ENCODE results near the gene HIPK4. TPM values are rescaled to one million over a fixed set of nuclear protein-coding genes. Genes with fewer than 3 reads are reported as not detected.

HIPK4 gene
- total RNA-seq, 1 experiment from 2014 or later = 0.74 TPM

DNA sequence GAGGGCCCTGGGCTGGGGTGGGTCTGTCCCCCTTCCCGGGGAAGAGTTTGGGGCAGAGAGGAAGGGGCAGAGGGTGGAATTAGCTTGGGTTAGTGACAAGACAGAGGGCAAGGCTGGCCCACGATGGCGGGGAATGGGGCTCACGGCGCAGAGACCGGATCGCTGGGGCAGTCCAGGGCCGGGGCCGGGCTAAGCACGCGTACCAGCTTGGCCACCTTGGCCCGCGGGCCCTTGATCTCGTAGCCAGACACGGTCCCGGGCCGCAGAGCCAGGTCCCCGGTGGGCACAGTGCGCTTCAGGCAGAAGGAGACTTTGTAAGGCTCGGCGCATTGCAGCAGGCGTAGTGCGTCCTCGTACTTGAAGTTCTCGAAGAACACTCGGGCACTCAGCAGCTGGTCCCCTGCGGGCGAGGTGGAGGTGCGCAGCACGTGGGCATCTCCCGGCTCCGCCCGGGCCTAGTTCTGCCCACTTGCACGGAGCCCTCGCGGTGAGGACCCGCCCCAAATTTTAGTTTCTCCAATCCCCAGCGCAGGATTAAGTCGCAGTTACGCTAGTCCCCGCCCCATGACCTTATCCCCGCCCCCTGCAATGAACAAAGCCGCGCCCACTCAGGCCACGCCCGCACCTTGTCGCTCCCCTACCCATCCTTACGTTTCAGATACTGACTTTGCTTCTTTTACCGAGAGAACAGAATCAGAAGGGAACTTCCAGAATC, 8.6 kb upstream of the HIPK4 start:
- CTCF ChIA-PET = no interaction called here
- no peak overlapping the region for H2AFZ ChIP-seq (ENCODE audit: low read depth, low read length, poor library complexity, severe bottlenecking)
- H3K4me2 ChIP-seq (ENCODE audit: low read length) = no peak overlapping the region

More for the DNA sequence above, 8.6 kb upstream of the HIPK4 start:
- H3K27me3 ChIP-seq (ENCODE audit: insufficient read depth, low read length) = no peaks in the 10 kb centered on the region
- no TSS peak for BruUV-seq (replicated peaks)
- no peak overlapping the region for H3K4me3 ChIP-seq (replicated peaks in 1 of 2; ENCODE audit: low read depth in 1 of 2, low read length in 2 of 2)
- H3K4me1 ChIP-seq (ENCODE audit: control insufficient read depth in 1 of 2, insufficient read depth in 2 of 2, low read length in 2 of 2) = peaks cover 5 to 26% of the 10 kb centered on the region in 2 experiments; a peak in 3 of 4 replicates
- ChIA-PET RAD21 (ENCODE audit: low non-redundant PET in 1 of 2, low total read pairs in 2 of 2, uncharacterized antibody in 2 of 2, unreplicated experiment in 2 of 2) (no interaction called here), POLR2A (no interaction called here)
- ATAC-seq = peak; percentile 23
- no peaks in the 10 kb centered on the region for H3K9me3 ChIP-seq (ENCODE audit: control insufficient read depth in 1 of 2, insufficient read depth in 1 of 2, low read depth in 1 of 2, low read length in 2 of 2)
- H3K79me2 ChIP-seq (ENCODE audit: insufficient read depth, low read length) = no peaks in the 10 kb centered on the region
- H4K20me1 ChIP-seq (ENCODE audit: insufficient read depth) = no peaks in the 10 kb centered on the region
- no peak overlapping the region for H3K9ac ChIP-seq (ENCODE audit: low read length)
- H3K36me3 ChIP-seq (ENCODE audit: control insufficient read depth in 1 of 2, insufficient read depth in 2 of 2, low read length in 2 of 2) = no peaks in the 10 kb centered on the region
- no peak for TF ChIP-seq EZH2 (IDR thresholded peaks at IDR 0.05)
- TF ChIP-seq, protein P1, sequence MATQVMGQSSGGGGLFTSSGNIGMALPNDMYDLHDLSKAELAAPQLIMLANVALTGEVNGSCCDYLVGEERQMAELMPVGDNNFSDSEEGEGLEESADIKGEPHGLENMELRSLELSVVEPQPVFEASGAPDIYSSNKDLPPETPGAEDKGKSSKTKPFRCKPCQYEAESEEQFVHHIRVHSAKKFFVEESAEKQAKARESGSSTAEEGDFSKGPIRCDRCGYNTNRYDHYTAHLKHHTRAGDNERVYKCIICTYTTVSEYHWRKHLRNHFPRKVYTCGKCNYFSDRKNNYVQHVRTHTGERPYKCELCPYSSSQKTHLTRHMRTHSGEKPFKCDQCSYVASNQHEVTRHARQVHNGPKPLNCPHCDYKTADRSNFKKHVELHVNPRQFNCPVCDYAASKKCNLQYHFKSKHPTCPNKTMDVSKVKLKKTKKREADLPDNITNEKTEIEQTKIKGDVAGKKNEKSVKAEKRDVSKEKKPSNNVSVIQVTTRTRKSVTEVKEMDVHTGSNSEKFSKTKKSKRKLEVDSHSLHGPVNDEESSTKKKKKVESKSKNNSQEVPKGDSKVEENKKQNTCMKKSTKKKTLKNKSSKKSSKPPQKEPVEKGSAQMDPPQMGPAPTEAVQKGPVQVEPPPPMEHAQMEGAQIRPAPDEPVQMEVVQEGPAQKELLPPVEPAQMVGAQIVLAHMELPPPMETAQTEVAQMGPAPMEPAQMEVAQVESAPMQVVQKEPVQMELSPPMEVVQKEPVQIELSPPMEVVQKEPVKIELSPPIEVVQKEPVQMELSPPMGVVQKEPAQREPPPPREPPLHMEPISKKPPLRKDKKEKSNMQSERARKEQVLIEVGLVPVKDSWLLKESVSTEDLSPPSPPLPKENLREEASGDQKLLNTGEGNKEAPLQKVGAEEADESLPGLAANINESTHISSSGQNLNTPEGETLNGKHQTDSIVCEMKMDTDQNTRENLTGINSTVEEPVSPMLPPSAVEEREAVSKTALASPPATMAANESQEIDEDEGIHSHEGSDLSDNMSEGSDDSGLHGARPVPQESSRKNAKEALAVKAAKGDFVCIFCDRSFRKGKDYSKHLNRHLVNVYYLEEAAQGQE (IDR thresholded peaks at IDR 0.05; ENCODE audit: low read depth) = no peak
- no peak for TF ChIP-seq RAD21 (IDR thresholded peaks at IDR 0.05; ENCODE audit: low read depth)
- no peak for TF ChIP-seq SRF (IDR thresholded peaks at IDR 0.05; ENCODE audit: low read depth)
- TF ChIP-seq, protein P2, sequence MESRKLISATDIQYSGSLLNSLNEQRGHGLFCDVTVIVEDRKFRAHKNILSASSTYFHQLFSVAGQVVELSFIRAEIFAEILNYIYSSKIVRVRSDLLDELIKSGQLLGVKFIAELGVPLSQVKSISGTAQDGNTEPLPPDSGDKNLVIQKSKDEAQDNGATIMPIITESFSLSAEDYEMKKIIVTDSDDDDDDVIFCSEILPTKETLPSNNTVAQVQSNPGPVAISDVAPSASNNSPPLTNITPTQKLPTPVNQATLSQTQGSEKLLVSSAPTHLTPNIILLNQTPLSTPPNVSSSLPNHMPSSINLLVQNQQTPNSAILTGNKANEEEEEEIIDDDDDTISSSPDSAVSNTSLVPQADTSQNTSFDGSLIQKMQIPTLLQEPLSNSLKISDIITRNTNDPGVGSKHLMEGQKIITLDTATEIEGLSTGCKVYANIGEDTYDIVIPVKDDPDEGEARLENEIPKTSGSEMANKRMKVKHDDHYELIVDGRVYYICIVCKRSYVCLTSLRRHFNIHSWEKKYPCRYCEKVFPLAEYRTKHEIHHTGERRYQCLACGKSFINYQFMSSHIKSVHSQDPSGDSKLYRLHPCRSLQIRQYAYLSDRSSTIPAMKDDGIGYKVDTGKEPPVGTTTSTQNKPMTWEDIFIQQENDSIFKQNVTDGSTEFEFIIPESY (IDR thresholded peaks at IDR 0.05; ENCODE audit: extremely low read depth, insufficient replicate concordance, low read length) = no peak
- no peak for TF ChIP-seq ZNF274 (IDR thresholded peaks at IDR 0.05; ENCODE audit: low read depth, low read length)
- no peak for TF ChIP-seq SP1 (IDR thresholded peaks at IDR 0.05; ENCODE audit: low read depth)
- no peak for TF ChIP-seq JUND (IDR thresholded peaks at IDR 0.05)
- TF ChIP-seq EZH2phosphoT487 (IDR thresholded peaks at IDR 0.05; ENCODE audit: borderline replicate concordance) = no peak
- no peak for TF ChIP-seq POLR2A (IDR thresholded peaks at IDR 0.05; ENCODE audit: borderline replicate concordance, extremely low read depth, insufficient read depth, insufficient read length)
- no peak for TF ChIP-seq POLR2AphosphoS5 (IDR thresholded peaks at IDR 0.05; ENCODE audit: low read depth, low read length)
- TF ChIP-seq TCF7L2 (IDR thresholded peaks at IDR 0.05; ENCODE audit: borderline replicate concordance, extremely low read depth, insufficient read depth, insufficient read length) = no peak
- TF ChIP-seq ELF1 (IDR thresholded peaks at IDR 0.05; ENCODE audit: borderline replicate concordance, low read depth) = no peak
- TF ChIP-seq ZFX (IDR thresholded peaks at IDR 0.05) = no peak
- TF ChIP-seq, protein P3, sequence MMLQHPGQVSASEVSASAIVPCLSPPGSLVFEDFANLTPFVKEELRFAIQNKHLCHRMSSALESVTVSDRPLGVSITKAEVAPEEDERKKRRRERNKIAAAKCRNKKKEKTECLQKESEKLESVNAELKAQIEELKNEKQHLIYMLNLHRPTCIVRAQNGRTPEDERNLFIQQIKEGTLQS (IDR thresholded peaks at IDR 0.05) = no peak
- intact Hi-C loops (cut with micrococcal nuclease) = no loop called here
- no peak overlapping the region for H3K27ac ChIP-seq (ENCODE audit: low read depth, low read length)
- H3K9me2 ChIP-seq (ENCODE audit: insufficient read depth) = no peaks in the 10 kb centered on the region
- DNase-seq (ENCODE audit: low read depth, low spot score) = no peak

All from HCT116 (cell line).